Activated CD8-positive, alpha-beta memory T cell treated with anti-CD3 and anti-CD28 coated beads, Interleukin-2, amount 50 U/mL, for 1 hour (primary cell): ENCODE results near the gene PLD1.
"Not testable (repeated sequence)": the region's sequence is repeated elsewhere in the genome, so short reads cannot be mapped to it uniquely, and the experiment has no call there.

Source experiments
- DNase-seq: peaks from one replicate; pipeline ENCODE4 v3.0.0-alpha.2; 2020; ENCODE audit errors: extremely low read depth

PLD1 gene

GRCh38 chr3:171769461-171769860, 40.8 kb downstream of the PLD1 start:
- no peak for DNase-seq

DNA sequence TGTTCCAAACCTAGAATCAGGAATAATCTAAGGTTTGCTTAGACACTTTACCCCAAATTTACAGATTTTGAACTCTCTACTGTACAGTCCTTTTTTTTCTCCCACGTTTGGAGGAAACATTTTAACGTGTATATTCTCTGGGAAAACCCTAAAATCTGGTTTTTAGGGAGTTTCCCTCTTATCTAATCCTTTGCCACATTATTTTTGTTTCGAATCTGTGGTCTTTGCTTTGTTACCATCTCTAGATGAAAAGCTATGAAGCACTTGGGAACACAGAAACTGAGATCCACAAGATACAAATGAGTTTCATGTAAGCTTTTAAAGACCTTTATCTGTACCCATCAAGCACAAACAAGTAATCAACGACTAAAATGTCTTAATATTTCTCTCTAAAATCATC, 41.3 kb downstream of the PLD1 start:
- DNase-seq = no peak

DNA sequence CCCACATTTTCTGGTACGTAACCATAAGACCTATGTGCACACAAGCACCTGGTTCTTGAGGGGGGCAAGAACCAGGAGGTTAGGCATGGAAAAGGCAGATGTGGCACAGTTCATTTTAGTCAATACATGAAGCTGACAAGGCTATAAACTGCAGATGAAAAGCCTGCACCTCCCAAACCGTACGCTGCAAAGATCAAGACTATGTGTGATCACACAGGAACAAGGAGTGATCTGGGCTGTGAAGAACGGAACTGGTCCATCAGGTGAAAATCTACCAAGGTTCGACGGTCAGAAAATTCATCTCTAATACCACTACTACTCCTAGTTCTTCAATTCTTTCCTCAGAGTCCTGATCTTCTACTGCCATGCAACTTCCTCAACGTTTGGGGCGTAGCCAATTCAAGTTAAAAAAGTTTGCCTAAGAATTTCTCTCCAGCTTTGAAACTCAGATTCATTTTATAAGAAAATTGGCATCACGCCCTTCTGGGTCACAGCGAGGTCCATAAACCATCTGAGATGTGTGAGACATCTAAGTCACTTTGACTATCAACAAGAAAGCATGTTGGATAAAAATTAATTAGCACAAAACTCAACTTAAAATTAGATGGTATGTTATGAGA, 41.9 kb downstream of the PLD1 start:
- no peak for DNase-seq

DNA sequence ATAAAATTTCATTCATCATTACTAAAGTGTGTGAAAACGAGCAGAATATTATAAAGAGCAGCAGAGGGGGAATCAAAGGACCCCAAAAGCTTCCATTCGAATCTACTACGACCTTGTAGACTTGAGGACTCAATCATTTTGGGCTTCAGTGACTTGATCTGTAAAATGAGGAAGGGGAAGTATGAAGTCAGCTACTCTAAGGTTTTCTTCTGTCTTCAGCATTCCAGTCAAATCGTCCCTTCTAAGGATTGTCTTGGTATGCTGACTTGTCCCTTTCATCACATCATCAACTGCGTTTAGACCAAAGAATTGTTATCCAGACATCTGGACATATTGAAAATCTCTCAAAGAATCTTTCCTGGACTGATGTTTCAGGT, 44.8 kb downstream of the PLD1 start:
- no peak for DNase-seq

- DNase-seq = no peak
Observed at GRCh38 chr3:171763392-171763791, 46.9 kb downstream of the PLD1 start.

GRCh38 chr3:171760477-171760876, 49.8 kb downstream of the PLD1 start:
- DNase-seq = no peak

- DNase-seq = no peak
Observed at GRCh38 chr3:171758109-171758508, 52.2 kb downstream of the PLD1 start.

- no peak for DNase-seq
Observed at GRCh38 chr3:171757361-171758034, 52.8 kb downstream of the PLD1 start.

DNA sequence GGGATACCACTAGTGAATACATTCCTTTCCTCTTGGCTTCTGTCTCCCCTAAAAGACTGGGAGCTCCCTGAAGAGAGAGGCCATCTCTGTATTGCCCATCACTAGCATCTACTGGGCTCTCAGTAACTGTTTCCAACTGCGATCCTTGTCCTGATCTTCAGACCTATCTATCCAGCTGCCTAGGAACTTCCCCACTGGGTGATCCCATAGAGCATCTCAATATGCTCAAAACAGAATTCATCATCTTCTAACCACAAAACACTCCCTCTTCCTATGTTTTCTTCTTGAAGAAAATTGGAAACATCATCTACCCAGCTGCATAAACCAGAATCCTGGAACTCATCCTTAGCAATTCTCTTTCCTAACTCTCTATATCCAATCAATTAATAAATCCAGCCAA, 54.6 kb downstream of the PLD1 start:
- no peak for DNase-seq

DNA sequence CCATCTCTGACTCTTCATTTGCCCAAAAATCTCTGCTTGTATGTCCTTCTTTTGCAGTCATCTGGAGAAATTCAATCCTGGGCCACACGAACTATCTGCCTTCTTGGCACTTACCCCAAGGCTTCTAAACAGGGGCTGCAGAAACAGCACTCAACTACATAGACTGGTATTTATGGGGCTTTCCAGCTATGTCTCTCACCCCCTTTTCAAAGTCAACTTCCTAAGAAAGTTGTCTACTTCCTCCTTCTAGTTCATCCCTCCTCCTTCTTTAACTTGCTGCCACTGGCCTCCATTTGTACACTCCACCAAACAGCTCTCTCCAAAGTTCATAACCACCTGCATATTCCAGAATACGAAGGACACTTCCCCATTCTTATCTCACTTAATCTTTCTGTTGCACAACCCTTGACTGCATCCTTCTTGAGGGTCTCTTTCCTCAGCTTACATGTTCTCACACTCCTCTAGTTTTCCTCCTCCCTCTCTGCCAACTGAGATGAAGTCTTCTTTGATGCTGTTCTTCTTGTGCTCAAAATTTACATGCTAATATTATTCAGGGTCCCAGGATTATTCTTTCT, 55.2 kb downstream of the PLD1 start:
- DNase-seq = no peak

DNA sequence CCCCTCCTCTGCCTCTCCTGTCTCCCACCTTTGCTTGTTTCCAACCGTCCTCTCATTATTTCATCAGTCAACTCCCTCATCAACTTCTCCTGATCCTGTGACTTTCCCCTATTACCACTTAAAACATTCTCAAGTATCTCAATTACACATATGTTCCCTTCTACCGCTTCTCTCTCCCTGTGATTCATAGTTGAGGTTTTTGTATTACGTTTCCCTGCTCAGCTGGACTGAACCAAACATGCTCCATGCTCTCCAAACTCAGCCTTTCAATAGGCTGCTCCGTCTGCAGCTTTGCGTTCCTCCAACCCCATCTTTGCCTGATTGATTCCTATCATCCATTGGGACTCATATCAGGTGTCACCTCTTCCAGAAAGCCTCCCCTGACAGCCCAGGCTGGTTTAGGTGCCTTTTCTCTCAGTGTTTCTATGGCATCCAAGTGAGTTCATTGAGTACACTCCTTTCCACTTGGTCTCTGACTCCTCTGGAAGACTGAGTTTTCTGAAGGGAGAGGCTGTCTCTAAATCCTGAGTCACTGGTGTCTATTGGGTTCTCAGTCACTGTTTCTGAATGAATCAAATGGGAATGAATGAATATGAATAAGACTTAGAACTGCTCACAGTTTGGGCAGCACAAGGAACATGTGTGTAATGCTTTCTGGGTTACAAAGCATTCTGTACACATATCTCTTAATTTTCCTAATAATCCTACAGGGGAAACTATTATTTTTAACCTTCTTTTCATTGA, 56.4 kb downstream of the PLD1 start:
- no peak for DNase-seq

GRCh38 chr3:171753025-171753472, 57.2 kb downstream of the PLD1 start:
- no peak for DNase-seq

GRCh38 chr3:171752329-171752728, 58.0 kb downstream of the PLD1 start:
- DNase-seq = no peak

DNA sequence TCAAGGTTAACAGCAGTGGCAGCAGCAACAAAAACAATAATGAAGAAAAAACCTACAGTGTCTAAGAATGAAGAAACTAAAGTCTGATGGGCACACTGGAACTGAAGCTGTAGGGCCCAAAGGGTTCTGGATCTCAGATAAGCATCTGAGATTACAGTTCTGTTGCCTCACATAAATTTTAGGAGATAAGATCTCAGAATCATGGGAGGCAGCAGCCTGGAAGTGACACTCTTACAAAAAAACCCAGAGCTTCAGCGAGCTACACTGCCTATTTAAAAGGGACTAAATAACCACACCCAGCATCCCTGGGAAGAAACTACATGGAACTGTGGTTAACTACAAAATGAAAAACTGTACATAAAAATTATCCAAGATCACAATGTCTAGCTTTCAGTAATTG, 61.2 kb downstream of the PLD1 start:
- DNase-seq = no peak

GRCh38 chr3:171748064-171748924, 62.0 kb downstream of the PLD1 start:
- no peak for DNase-seq

DNA sequence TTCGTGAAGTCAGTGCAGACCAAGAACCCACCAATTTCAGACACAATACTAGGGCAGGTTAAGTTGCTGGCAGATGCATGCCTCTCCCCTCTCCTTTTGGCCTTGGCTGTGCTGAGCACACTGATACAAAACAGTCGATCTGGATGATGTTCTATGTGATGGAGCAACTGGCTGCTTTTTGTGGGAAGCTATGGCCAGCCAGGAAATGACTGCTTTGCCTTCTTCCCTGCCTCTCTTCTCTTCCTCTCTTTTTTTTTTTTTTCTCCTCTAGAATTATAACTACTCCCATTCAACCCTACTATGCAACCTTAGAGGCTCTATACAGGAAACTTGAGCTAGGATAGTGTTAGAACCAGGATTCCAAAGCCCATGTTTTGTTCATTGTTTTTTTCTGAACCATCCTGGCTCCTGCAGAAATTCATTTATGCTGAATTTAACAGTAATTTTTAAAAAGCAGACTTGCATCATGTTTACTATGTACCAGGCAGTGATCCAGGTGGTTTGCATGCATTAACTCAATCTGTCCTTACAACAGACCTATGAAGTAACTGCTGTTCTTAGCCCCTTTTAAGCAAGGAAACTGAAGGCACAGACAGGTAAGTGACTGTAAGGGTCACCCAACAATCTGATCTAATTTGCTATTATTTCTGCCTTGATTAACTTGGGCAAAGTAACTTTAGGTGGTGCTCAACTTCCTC, 62.9 kb downstream of the PLD1 start:
- DNase-seq = no peak

DNA sequence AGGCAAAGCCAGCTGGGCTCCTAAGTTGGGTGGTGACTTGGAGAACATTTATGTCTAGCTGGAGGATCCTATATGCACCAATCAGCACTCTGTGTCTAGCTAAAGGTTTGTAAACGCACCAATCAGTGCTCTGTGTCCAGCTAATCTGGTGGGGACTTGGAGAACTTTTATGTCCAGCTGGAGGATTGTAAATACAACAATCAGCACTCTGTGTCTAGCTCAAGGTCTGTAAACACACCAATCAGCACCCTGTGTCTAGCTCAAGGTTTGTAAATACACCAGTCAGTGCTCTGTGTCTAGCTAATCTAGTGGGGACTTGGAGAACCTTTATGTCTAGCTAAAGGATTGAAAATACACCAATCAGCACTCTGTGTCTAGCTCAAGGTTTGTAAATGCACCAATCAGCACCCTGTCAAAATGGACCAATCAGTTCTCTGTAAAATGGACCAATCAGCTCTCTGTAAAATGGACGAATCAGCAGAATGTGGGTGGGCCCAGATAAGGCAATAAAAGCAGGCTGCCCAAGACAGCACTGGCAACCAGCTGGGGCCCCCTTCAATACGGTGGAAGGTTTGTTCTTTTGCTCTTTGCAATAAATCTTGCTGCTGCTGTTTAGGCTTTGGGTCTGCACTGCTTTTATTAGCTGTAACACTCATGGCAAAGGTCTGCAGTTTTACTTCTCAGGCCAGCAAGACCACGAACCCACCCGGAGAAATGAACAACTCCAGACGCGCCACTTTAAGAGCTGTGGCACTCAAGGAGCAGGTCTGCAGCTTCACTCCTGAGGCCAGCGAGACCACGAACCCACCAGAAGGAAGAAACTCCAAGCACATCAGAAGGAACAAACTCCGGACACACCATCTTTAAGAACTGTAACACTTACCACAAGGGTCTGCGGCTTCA, 63.7 kb downstream of the PLD1 start:
- DNase-seq = not testable (repeated sequence)

GRCh38 chr3:171745577-171746319, 64.5 kb downstream of the PLD1 start:
- DNase-seq = no peak

- no peak for DNase-seq
Observed at GRCh38 chr3:171744158-171744741, 66.0 kb downstream of the PLD1 start.
